Gastroesophageal sphincter (tissue), 4 donors: Measurements from ENCODE around the gene HAUS5. TPM values are rescaled to one million over a fixed set of nuclear protein-coding genes. Genes with fewer than 3 reads are reported as not detected.

Experiments
- ATAC-seq: fragments of 150-250 bp; one replicate; pipeline ENCODE4 v1.9.1; 2016; ENCODE audit warnings: mild to moderate bottlenecking, moderate library complexity
- H3K27ac ChIP-seq, 4 donors: fragments of 200-600 bp; sonication (generic) in 3 of 4; 1 replicate in 3 of 4; 2 replicates in 1 of 4; pipeline ENCODE4 v1.5.1; 2016 to 2019
- H3K27me3 ChIP-seq: fragments of 200-600 bp; sonication (generic); one replicate; pipeline ENCODE4 v1.5.1; 2019
- H3K36me3 ChIP-seq, 2 donors: fragments of 200-600 bp; sonication (generic); one replicate each; pipeline ENCODE4 v1.5.1; 2019; ENCODE audit warnings: control low read depth in 1 of 2
- H3K4me1 ChIP-seq, 3 donors: fragments of 200-600 bp; sonication (generic); 1 replicate in 2 of 3; 2 replicates in 1 of 3; pipeline ENCODE4 v1.5.1; 2016 to 2019; ENCODE audit warnings: control low read depth in 2 of 3
- H3K4me3 ChIP-seq, 2 donors: fragments of 200-600 bp; sonication (generic); one replicate each; pipeline ENCODE4 v1.5.1; 2019; ENCODE audit warnings: mild to moderate bottlenecking in 1 of 2, moderate library complexity in 1 of 2
- H3K9me3 ChIP-seq, 3 donors: fragments of 200-600 bp; sonication (generic); one replicate each; pipeline ENCODE4 v1.5.1; 2017 to 2019; ENCODE audit warnings: control low read depth in 2 of 3
- EP300 ChIP-seq: sonication (generic); formaldehyde crosslinking; IDR thresholded peaks from one replicate; pipeline ENCODE4 v1.6.1; 2017; ENCODE audit warnings: antibody characterized with exemption, mild to moderate bottlenecking
- POLR2A ChIP-seq, 2 donors: fragments of 450-650 bp; IDR thresholded peaks; one replicate each; pipeline ENCODE4 v1.6.1; 2017; ENCODE audit warnings: antibody characterized with exemption in 2 of 2, mild to moderate bottlenecking in 2 of 2, moderate library complexity in 1 of 2
- POLR2AphosphoS5 ChIP-seq: sonication (generic); formaldehyde crosslinking; IDR thresholded peaks from one replicate; pipeline ENCODE4 v1.6.1; 2017; ENCODE audit warnings: antibody characterized with exemption
- WGBS, 2 donors: methylation state at CpG; one replicate each; pipeline ENCODE4 v1.1.5; 2018; ENCODE audit warnings: low coverage in 1 of 2; 5-methylcytosine and 5-hydroxymethylcytosine counted together
- total RNA-seq, 4 donors: library from RNA; depleted of rRNA; stranded (reverse); fragments of >200 nt; gene quantifications; one replicate each; pipeline ENCODE4 v1.1.0, GENCODE V29; 2016
- TF ChIP-seq, protein P1 (sequence below), 4 experiments: fragments of 200-600 bp in 2 of 4; fragments of 450-650 bp in 2 of 4; sonication (generic) in 1 of 4; IDR thresholded peaks; one replicate each; pipeline ENCODE4 v1.5.1; 2017 to 2019; ENCODE audit warnings: antibody characterized with exemption in 4 of 4, mild to moderate bottlenecking in 2 of 4, moderate library complexity in 2 of 4

HAUS5 gene
- total RNA-seq, 4 donors from 2014 or later = 3.9 to 8.7 (median 6.2) TPM

- H3K36me3 ChIP-seq = peaks cover 0 to 12% of the 10 kb centered on the region in 2 donors
- no peaks in the 10 kb centered on the region for H3K9me3 ChIP-seq
- no peaks in the 10 kb centered on the region for H3K27me3 ChIP-seq
- H3K4me1 ChIP-seq = peaks cover 0 to 44% (median 6%) of the 10 kb centered on the region in 3 donors
- H3K4me3 ChIP-seq = no peak overlapping the region
- no peak overlapping the region for H3K27ac ChIP-seq
- WGBS, 2 donors = no CpG with 5 or more reads among the region's 10 CpGs
- no peak for TF ChIP-seq POLR2A (IDR thresholded peaks at IDR 0.05)
- TF ChIP-seq, protein P1, sequence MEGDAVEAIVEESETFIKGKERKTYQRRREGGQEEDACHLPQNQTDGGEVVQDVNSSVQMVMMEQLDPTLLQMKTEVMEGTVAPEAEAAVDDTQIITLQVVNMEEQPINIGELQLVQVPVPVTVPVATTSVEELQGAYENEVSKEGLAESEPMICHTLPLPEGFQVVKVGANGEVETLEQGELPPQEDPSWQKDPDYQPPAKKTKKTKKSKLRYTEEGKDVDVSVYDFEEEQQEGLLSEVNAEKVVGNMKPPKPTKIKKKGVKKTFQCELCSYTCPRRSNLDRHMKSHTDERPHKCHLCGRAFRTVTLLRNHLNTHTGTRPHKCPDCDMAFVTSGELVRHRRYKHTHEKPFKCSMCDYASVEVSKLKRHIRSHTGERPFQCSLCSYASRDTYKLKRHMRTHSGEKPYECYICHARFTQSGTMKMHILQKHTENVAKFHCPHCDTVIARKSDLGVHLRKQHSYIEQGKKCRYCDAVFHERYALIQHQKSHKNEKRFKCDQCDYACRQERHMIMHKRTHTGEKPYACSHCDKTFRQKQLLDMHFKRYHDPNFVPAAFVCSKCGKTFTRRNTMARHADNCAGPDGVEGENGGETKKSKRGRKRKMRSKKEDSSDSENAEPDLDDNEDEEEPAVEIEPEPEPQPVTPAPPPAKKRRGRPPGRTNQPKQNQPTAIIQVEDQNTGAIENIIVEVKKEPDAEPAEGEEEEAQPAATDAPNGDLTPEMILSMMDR (IDR thresholded peaks at IDR 0.05) = no peak
- TF ChIP-seq EP300 = no peak
- ATAC-seq = no peak
Measured at GRCh38 chr19:35642312-35642711, 29.8 kb downstream of the HAUS5 start.

GRCh38 chr19:35642798-35643254 lies 30.3 kb downstream of the HAUS5 start:
- Histone ChIP-seq H3K27me3 (no peaks in the 10 kb centered on the region), H3K4me3 (peak overlapping the region; percentile 37 to 59), H3K9me3 (no peaks in the 10 kb centered on the region), H3K27ac (peak overlapping the region in 3 of 4 donors; percentile 83 to 96 (median 89)), H3K4me1 (peaks cover 0 to 49% (median 6%) of the 10 kb centered on the region in 3 donors), H3K36me3 (peaks cover 0 to 7% of the 10 kb centered on the region in 2 donors)
- no peak for ATAC-seq
- 60 to 80% methylated on average over 1 to 2 of the region's 15 CpGs for WGBS, 2 donors
- no peak for TF ChIP-seq EP300
- no peak for TF ChIP-seq POLR2AphosphoS5
- TF ChIP-seq, protein P1 (IDR thresholded peaks at IDR 0.05) = no peak
- TF ChIP-seq POLR2A (IDR thresholded peaks at IDR 0.05) = no peak

DNA sequence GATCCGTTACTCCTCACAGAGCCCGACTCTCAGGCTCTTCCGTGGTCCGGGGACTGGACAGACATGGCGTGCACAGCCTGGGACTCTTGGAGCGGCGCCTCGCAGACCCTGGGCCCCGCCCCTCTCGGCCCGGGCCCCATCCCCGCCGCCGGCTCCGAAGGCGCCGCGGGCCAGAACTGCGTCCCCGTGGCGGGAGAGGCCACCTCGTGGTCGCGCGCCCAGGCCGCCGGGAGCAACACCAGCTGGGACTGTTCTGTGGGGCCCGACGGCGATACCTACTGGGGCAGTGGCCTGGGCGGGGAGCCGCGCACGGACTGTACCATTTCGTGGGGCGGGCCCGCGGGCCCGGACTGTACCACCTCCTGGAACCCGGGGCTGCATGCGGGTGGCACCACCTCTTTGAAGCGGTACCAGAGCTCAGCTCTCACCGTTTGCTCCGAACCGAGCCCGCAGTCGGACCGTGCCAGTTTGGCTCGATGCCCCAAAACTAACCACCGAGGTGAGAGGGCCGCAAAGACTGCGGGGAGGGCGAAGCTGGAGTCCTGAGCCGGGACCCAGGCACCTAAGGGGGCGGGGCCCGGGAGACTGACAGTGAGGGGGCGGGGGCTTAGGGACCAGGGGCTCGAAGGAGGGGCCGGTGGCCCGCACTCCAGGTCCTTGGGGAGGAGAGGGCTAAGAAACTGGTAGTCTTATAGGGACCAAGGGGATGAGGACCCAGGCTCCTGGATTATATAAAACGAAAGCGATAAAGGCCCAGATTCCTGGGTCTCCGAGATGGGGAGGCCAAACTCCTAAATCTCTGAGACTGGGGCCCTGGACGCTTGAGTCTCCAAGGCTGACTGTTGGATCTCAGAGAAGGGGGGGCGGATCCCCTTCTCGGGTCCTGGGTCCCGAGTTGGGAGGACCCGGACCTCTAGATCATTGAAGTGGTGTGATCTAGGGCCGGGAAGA lies 31.0 kb downstream of the HAUS5 start:
- Histone ChIP-seq H3K4me3 (peak overlapping the region; percentile 37 to 59), H3K4me1 (peaks cover 0 to 51% (median 6%) of the 10 kb centered on the region in 3 donors), H3K36me3 (no peaks in the 10 kb centered on the region), H3K9me3 (no peaks in the 10 kb centered on the region), H3K27ac (peak overlapping the region; percentile 21 to 96 (median 86)), H3K27me3 (no peaks in the 10 kb centered on the region)
- WGBS, 2 donors = 7% methylated on average over 3 of the region's 69 CpGs; no CpG with 5 or more reads in 1 of the 2 donors
- peak; percentile 50 for ATAC-seq
- TF ChIP-seq POLR2AphosphoS5 (no peak), EP300 (no peak), POLR2A (IDR thresholded peaks at IDR 0.05) (peak in 1 of 2 donors; percentile 55)
- TF ChIP-seq, protein P1 (IDR thresholded peaks at IDR 0.05) = peak in 1 of 4 experiments; percentile 16

DNA sequence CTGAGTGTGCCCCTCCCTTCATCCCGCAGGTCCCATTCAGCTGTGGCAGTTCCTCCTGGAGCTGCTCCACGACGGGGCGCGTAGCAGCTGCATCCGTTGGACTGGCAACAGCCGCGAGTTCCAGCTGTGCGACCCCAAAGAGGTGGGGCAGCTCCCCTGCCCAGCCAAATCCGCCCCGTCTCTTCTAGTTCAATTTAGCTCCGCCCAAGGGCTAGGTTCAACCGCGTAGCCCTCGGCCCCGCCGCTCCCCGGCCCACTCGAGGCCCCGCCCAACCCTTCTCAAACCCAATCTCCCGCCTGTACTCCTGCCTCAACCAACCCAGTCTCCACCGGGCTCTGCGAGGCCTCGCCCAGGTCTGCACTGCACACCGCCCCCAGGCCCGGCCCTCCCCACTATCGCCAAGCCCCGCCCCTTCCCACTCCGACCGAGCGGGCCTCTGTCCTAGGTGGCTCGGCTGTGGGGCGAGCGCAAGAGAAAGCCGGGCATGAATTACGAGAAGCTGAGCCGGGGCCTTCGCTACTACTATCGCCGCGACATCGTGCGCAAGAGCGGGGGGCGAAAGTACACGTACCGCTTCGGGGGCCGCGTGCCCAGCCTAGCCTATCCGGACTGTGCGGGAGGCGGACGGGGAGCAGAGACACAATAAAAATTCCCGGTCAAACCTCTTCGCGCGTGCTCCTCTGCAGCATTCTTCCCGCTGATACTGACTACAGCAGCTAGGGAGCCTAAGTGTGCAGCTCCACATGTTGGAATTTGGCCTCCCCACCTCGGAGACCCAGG lies 31.9 kb downstream of the HAUS5 start:
- peaks cover 0 to 60% (median 11%) of the 10 kb centered on the region in 3 donors for H3K4me1 ChIP-seq
- 2 to 4% methylated on average over 8 to 16 of the region's 60 CpGs for WGBS, 2 donors
- peak; percentile 92 for ATAC-seq

More for the DNA sequence above, 31.9 kb downstream of the HAUS5 start:
- Histone ChIP-seq H3K27me3 (no peaks in the 10 kb centered on the region), H3K4me3 (peak overlapping the region; percentile 37 to 59), H3K9me3 (no peaks in the 10 kb centered on the region), H3K36me3 (peaks cover 0 to under 1% of the 10 kb centered on the region in 2 donors), H3K27ac (peak overlapping the region; percentile 37 to 96 (median 86))
- TF ChIP-seq, protein P1 (IDR thresholded peaks at IDR 0.05) = peak in 1 of 4 experiments; percentile 21
- peak in 1 of 2 donors; percentile 19 for TF ChIP-seq POLR2A (IDR thresholded peaks at IDR 0.05)
- no peak for TF ChIP-seq EP300
- TF ChIP-seq POLR2AphosphoS5 = no peak
